ENCODE data around the gene TLR9. TPM values are rescaled to one million over a fixed set of nuclear protein-coding genes. Genes with fewer than 3 reads are reported as not detected.

TLR9 gene
- total RNA-seq, 5 donors from 2014 or later (not counting 1 experiment from before 2014, with no cell fraction given): 0.54 to 2.9 (median 2.1) TPM; not detected in 1

DNA sequence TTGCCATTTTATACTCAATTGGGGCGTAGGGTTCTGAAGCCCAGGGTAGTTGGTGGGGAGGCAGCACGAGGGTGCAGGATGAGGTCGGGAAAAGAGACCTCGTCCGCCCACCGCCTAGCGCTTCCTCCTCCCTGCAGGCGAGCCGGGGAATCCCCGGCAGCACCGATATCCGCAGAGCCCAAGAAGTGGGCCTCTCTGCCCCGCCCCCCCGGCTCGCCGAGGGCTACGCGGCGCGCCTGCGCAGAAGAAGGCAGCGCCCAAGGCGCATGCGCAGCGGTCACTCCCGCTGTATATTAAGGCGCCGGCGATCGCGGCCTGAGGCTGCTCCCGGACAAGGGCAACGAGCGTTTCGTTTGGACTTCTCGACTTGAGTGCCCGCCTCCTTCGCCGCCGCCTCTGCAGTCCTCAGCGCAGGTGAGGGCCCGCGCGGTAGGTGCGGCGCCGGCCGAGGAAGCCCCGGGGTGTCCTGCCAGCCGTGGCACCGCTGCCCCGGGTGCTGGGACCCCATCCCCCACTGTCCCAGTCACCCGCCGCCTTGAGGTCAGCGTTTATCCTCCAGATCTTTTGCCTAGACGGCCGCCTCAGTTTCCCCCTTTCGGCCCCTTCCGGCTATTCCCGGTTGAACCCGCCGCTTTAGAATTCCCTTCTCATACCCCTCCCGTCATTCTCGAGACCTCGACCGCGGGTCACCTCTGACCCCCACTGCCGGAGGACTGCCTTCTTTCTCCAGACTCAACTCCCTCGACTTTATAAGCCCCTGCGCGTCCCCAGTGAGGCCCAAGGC is 27.4 kb downstream of the TLR9 start, which contains the start of gene ALAS1:
ALAS1 (plus strand) TSS at position 319 of the 784 bp plus-strand sequence. CDS start 1,082 bp downstream, outside the sequence.
- no peaks in the 10 kb centered on the region for H3K27me3 Mint-ChIP-seq
- no peaks in the 10 kb centered on the region for H3K27me3 ChIP-seq (replicated peaks in 1 of 2; ENCODE audit: control insufficient read depth in 2 of 2, extremely low read depth in 1 of 2, insufficient read depth in 2 of 2, low read length in 1 of 2)
- H3K4me1 Mint-ChIP-seq: peaks cover 35 to 55% (median 48%) of the 10 kb centered on the region in 3 donors
- H3K9me3 ChIP-seq: no peaks in the 10 kb centered on the region
- H3K27ac Mint-ChIP-seq: peak within 1 kb of the TSS; percentile 92 to 93
- peak within 1 kb of the TSS; percentile 96 to 98 (median 96) for H3K4me3 Mint-ChIP-seq
- CTCF ChIA-PET: no interaction called here
- under 1% methylated on average over 68 of the region's 71 CpGs for WGBS (ENCODE audit: insufficient coverage)
- POLR2A ChIA-PET: no interaction called here
- H3K9me3 Mint-ChIP-seq: no peaks in the 10 kb centered on the region
- H3K36me3 ChIP-seq (ENCODE audit: control insufficient read depth in 2 of 2, extremely low read depth in 1 of 2, insufficient read depth in 1 of 2, low read length in 1 of 2): peaks cover 2 to 24% of the 10 kb centered on the region in 2 donors
- peak within 1 kb of the TSS; percentile 70 for H3K27ac ChIP-seq (ENCODE audit: low read length)
- ATAC-seq (replicated peaks in 1 of 4) (peak; percentile 95 to 97 (median 97)), DNase-seq (peak; percentile 85 to 96 (median 92))
- peaks cover 15% of the 10 kb centered on the region for H3K36me3 Mint-ChIP-seq
- H3K4me3 ChIP-seq (ENCODE audit: control insufficient read depth in 1 of 2, extremely low read depth in 1 of 2, low read length in 1 of 2): peak within 1 kb of the TSS; percentile 90 to 98
- peaks cover 20 to 32% of the 10 kb centered on the region in 2 experiments for H3K4me1 ChIP-seq (ENCODE audit: control insufficient read depth in 1 of 2, extremely low read depth in 1 of 2, insufficient read depth in 2 of 2, low read length in 2 of 2)

DNA sequence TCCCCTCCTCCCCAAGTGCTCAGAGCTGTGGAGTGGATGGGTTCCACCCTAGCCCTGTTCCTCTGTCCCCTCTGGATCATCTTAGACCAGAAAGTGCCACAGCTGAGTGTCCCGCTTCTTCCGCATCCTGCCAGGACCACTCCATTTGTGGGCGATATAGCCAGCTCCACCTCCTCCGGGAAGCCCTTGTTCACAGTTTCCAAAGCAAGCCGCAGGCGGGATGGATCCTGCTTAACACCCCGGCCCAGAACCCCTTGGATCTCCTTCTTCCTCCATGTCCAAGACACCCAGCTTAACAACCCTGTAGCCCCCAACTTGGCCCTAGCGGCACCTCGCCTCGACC is 28.0 kb downstream of the TLR9 start:
- Histone ChIP-seq H3K36me3 (ENCODE audit: control insufficient read depth in 2 of 2, extremely low read depth in 1 of 2, insufficient read depth in 1 of 2, low read length in 1 of 2) (peaks cover 2 to 19% of the 10 kb centered on the region in 2 donors), H3K4me1 (ENCODE audit: control insufficient read depth in 1 of 2, extremely low read depth in 1 of 2, insufficient read depth in 2 of 2, low read length in 2 of 2) (peaks cover 20 to 32% of the 10 kb centered on the region in 2 experiments), H3K27ac (ENCODE audit: low read length) (peak overlapping the region; percentile 70), H3K4me3 (ENCODE audit: control insufficient read depth in 1 of 2, extremely low read depth in 1 of 2, low read length in 1 of 2) (peak overlapping the region; percentile 90 to 98), H3K27me3 (replicated peaks in 1 of 2; ENCODE audit: control insufficient read depth in 2 of 2, extremely low read depth in 1 of 2, insufficient read depth in 2 of 2, low read length in 1 of 2) (no peaks in the 10 kb centered on the region), H3K9me3 (no peaks in the 10 kb centered on the region)
- Mint-ChIP-seq H3K4me3 (peak overlapping the region; percentile 96 to 98 (median 96)), H3K27me3 (no peaks in the 10 kb centered on the region), H3K4me1 (peaks cover 33 to 53% (median 47%) of the 10 kb centered on the region in 3 donors), H3K36me3 (peaks cover 11% of the 10 kb centered on the region), H3K27ac (peak overlapping the region; percentile 90 to 93), H3K9me3 (no peaks in the 10 kb centered on the region)
- ChIA-PET CTCF (no interaction called here), POLR2A (interaction anchor here in 1 of 2 donors (0.5 kb wide), 1 partner anchor 53 kb away, joined by 3 read pairs; no protein-coding TSS in a partner anchor)
- ATAC-seq (replicated peaks in 1 of 4): peak in 1 of 4 experiments; percentile 1
- 44% methylated on average over 6 of the region's 10 CpGs for WGBS (ENCODE audit: insufficient coverage)
- DNase-seq: no peak

DNA sequence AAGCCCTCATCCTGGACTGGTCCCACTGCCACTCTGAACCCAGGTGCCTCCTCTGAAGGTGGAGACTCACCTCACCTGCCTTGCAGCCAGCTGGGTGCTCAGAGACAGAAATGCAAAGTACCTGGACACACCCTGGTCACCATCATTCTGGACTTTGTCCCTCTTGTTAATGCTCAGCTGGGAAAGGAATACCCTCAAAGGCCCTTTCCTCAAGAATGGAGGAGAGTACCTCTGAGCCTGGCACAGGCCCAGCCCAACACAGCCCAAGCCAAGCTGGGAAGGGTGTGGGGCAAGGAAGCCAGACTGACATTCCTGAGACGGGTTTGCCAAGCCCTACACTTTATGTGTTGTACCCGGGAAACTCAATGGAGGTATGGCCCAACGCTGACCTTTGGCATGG is 28.5 kb downstream of the TLR9 start:
- Histone ChIP-seq H3K9me3 (no peaks in the 10 kb centered on the region), H3K4me1 (ENCODE audit: control insufficient read depth in 1 of 2, extremely low read depth in 1 of 2, insufficient read depth in 2 of 2, low read length in 2 of 2) (peaks cover 20 to 32% of the 10 kb centered on the region in 2 experiments), H3K27ac (ENCODE audit: low read length) (peak overlapping the region; percentile 70), H3K36me3 (ENCODE audit: control insufficient read depth in 2 of 2, extremely low read depth in 1 of 2, insufficient read depth in 1 of 2, low read length in 1 of 2) (peaks cover 0 to 15% of the 10 kb centered on the region in 2 donors), H3K27me3 (replicated peaks in 1 of 2; ENCODE audit: control insufficient read depth in 2 of 2, extremely low read depth in 1 of 2, insufficient read depth in 2 of 2, low read length in 1 of 2) (no peaks in the 10 kb centered on the region), H3K4me3 (ENCODE audit: control insufficient read depth in 1 of 2, extremely low read depth in 1 of 2, low read length in 1 of 2) (peak overlapping the region in 1 of 2 donors; percentile 1)
- Mint-ChIP-seq H3K4me3 (peak overlapping the region in 2 of 3 donors; percentile 96 to 98), H3K4me1 (peaks cover 31 to 50% (median 42%) of the 10 kb centered on the region in 3 donors), H3K36me3 (peaks cover 8% of the 10 kb centered on the region), H3K27ac (peak overlapping the region in 1 of 2 donors; percentile 90), H3K9me3 (no peaks in the 10 kb centered on the region), H3K27me3 (no peaks in the 10 kb centered on the region)
- ChIA-PET CTCF (no interaction called here), POLR2A (interaction anchor here in 1 of 2 donors (0.5 kb wide), 1 partner anchor 54 kb away, joined by 3 read pairs; no protein-coding TSS in a partner anchor)
- WGBS (ENCODE audit: insufficient coverage): 98% methylated on average over 3 of the region's 3 CpGs
- ATAC-seq (replicated peaks in 1 of 4): no peak
- DNase-seq: no peak

DNA sequence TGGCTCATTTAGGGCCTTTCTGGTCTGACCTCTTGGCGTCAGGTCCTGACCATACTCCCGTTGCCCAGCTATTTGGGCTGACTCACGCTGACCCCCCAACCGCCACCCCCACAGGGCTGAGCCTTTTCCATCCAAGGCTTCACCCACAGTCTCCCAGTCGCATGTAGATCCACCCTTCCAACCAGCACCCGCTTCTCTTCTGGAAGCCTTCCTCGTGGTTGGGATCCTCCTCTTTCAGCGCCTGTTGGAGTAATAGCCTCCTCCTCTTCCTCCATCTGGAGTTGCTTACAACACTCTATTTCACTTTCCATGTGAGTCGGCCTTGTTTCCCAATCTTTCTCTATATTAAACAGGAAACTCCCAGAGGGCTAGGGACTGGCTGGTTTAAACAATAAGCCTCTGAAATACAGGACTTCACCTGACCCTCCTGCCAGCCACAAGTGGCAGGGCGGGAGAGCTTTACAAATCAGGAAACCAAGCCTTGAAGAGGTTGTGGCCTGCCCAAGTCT is 29.6 kb downstream of the TLR9 start:
- ATAC-seq (replicated peaks in 1 of 4): no peak
- no peaks in the 10 kb centered on the region for H3K27me3 Mint-ChIP-seq
- Histone ChIP-seq H3K4me3 (ENCODE audit: control insufficient read depth in 1 of 2, extremely low read depth in 1 of 2, low read length in 1 of 2) (no peak overlapping the region), H3K4me1 (ENCODE audit: control insufficient read depth in 1 of 2, extremely low read depth in 1 of 2, insufficient read depth in 2 of 2, low read length in 2 of 2) (peaks cover 17 to 32% of the 10 kb centered on the region in 2 experiments), H3K36me3 (ENCODE audit: control insufficient read depth in 2 of 2, extremely low read depth in 1 of 2, insufficient read depth in 1 of 2, low read length in 1 of 2) (peaks cover 0 to 6% of the 10 kb centered on the region in 2 donors), H3K9me3 (no peaks in the 10 kb centered on the region), H3K27ac (ENCODE audit: low read length) (no peak overlapping the region), H3K27me3 (replicated peaks in 1 of 2; ENCODE audit: control insufficient read depth in 2 of 2, extremely low read depth in 1 of 2, insufficient read depth in 2 of 2, low read length in 1 of 2) (no peaks in the 10 kb centered on the region)
- ChIA-PET POLR2A (interaction anchor here in 1 of 2 donors (0.5 kb wide), 1 partner anchor 25 kb away, joined by 3 read pairs; no protein-coding TSS in a partner anchor), CTCF (interaction anchor here in 1 of 2 donors (0.5 kb wide), 1 partner anchor 785 kb away, joined by 3 read pairs; no protein-coding TSS in a partner anchor)
- no peak overlapping the region for H3K27ac Mint-ChIP-seq
- no peak for DNase-seq
- H3K4me3 Mint-ChIP-seq: no peak overlapping the region
- 82% methylated on average over 10 of the region's 10 CpGs for WGBS (ENCODE audit: insufficient coverage)
- peaks cover under 1% of the 10 kb centered on the region for H3K36me3 Mint-ChIP-seq
- H3K9me3 Mint-ChIP-seq: no peaks in the 10 kb centered on the region
- peaks cover 31 to 39% (median 31%) of the 10 kb centered on the region in 3 donors for H3K4me1 Mint-ChIP-seq

- Mint-ChIP-seq H3K4me1 (peaks cover 28 to 35% (median 28%) of the 10 kb centered on the region in 3 donors), H3K27me3 (no peaks in the 10 kb centered on the region), H3K9me3 (no peaks in the 10 kb centered on the region), H3K36me3 (no peaks in the 10 kb centered on the region), H3K27ac (no peak overlapping the region), H3K4me3 (no peak overlapping the region)
- ChIA-PET POLR2A (interaction anchor here in 1 of 2 donors (0.7 kb wide), 1 partner anchor 54 kb away, joined by 4 read pairs; no protein-coding TSS in a partner anchor), CTCF (no interaction called here)
- no peak overlapping the region for H3K4me3 ChIP-seq (ENCODE audit: control insufficient read depth in 1 of 2, extremely low read depth in 1 of 2, low read length in 1 of 2)
- peaks cover 0 to 2% of the 10 kb centered on the region in 2 donors for H3K36me3 ChIP-seq (ENCODE audit: control insufficient read depth in 2 of 2, extremely low read depth in 1 of 2, insufficient read depth in 1 of 2, low read length in 1 of 2)
- no peak overlapping the region for H3K27ac ChIP-seq (ENCODE audit: low read length)
- DNase-seq: no peak
- H3K9me3 ChIP-seq: no peaks in the 10 kb centered on the region
- ATAC-seq (replicated peaks in 1 of 4): no peak
- no CpG with 5 or more reads among the region's 3 CpGs for WGBS (ENCODE audit: insufficient coverage)
- peaks cover 17 to 29% of the 10 kb centered on the region in 2 experiments for H3K4me1 ChIP-seq (ENCODE audit: control insufficient read depth in 1 of 2, extremely low read depth in 1 of 2, insufficient read depth in 2 of 2, low read length in 2 of 2)
- no peaks in the 10 kb centered on the region for H3K27me3 ChIP-seq (replicated peaks in 1 of 2; ENCODE audit: control insufficient read depth in 2 of 2, extremely low read depth in 1 of 2, insufficient read depth in 2 of 2, low read length in 1 of 2)
These were observed 30.2 kb downstream of the TLR9 start for GRCh38 chr3:52195291-52195597.

GRCh38 chr3:52194485-52195290 is 30.8 kb downstream of the TLR9 start:
- no peaks in the 10 kb centered on the region for H3K36me3 ChIP-seq (ENCODE audit: control insufficient read depth in 2 of 2, extremely low read depth in 1 of 2, insufficient read depth in 1 of 2, low read length in 1 of 2)
- H3K27me3 ChIP-seq (replicated peaks in 1 of 2; ENCODE audit: control insufficient read depth in 2 of 2, extremely low read depth in 1 of 2, insufficient read depth in 2 of 2, low read length in 1 of 2): no peaks in the 10 kb centered on the region
- 95% methylated on average over 4 of the region's 14 CpGs for WGBS (ENCODE audit: insufficient coverage)
- CTCF ChIA-PET: no interaction called here
- Mint-ChIP-seq H3K4me3 (no peak overlapping the region), H3K27me3 (no peaks in the 10 kb centered on the region), H3K36me3 (no peaks in the 10 kb centered on the region), H3K4me1 (peaks cover 22 to 30% (median 23%) of the 10 kb centered on the region in 3 donors), H3K27ac (no peak overlapping the region), H3K9me3 (no peaks in the 10 kb centered on the region)
- peaks cover 17 to 26% of the 10 kb centered on the region in 2 experiments for H3K4me1 ChIP-seq (ENCODE audit: control insufficient read depth in 1 of 2, extremely low read depth in 1 of 2, insufficient read depth in 2 of 2, low read length in 2 of 2)
- H3K9me3 ChIP-seq: no peaks in the 10 kb centered on the region
- POLR2A ChIA-PET: interaction anchor here in 1 of 2 donors (0.7 kb wide), 1 partner anchor 55 kb away, joined by 4 read pairs; no protein-coding TSS in a partner anchor
- no peak for ATAC-seq (replicated peaks in 1 of 4)
- no peak overlapping the region for H3K4me3 ChIP-seq (ENCODE audit: control insufficient read depth in 1 of 2, extremely low read depth in 1 of 2, low read length in 1 of 2)
- H3K27ac ChIP-seq (ENCODE audit: low read length): no peak overlapping the region
- DNase-seq: no peak
